SK-N-MC (cell line): ENCODE data around the gene LIF.

ENCODE experiments used
- EZH2 ChIP-seq: fragments of 200-600 bp; sonication (generic); IDR thresholded peaks from one replicate; pipeline ENCODE4 v1.6.1; 2017; ENCODE audit warnings: antibody characterized with exemption
- FOXP2 ChIP-seq: optimal IDR thresholded peaks from 2 replicates; pipeline ENCODE3; 2011; ENCODE audit warnings: mild to moderate bottlenecking, moderate library complexity; ENCODE audit not compliant: insufficient read depth; ENCODE audit errors: extremely low read length, control extremely low read depth
- POLR2AphosphoS5 ChIP-seq: IDR thresholded peaks from 2 replicates; pipeline ENCODE4 v1.6.1; 2012; ENCODE audit warnings: mild to moderate bottlenecking, low read depth, low read length, borderline replicate concordance

- no peak for TF ChIP-seq EZH2
- no peak for TF ChIP-seq FOXP2
- TF ChIP-seq POLR2AphosphoS5 = no peak
Measured at GRCh38 chr22:30244641-30245040, 1.9 kb downstream of the LIF start.
